ENCODE results near the gene THRSP.

THRSP gene

DNA sequence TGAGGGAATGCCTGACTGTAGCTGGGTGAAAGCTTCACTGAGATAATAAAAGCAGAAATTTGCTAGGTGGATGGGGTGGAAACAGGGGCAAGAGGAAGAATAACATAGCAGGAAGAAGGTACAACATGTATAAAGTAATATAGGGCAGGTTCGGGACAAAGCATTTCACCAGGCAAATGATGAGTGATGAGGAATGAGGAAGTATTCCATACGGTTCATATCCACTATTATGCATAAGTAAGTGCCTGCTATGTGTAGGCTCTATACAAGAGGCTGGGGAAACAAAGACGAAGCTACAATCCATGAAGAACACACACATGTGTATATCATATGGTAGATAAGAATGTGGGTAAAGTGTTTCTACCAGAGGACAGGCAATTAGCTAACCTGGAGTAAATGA, 8.1 kb downstream of the THRSP start:
- H3K23ac ChIP-seq (ENCODE audit: low read length in 2 of 2): no peak overlapping the region
- H3K36me3 ChIP-seq (ENCODE audit: control insufficient read depth in 1 of 2, insufficient read depth in 2 of 2, low read depth in 1 of 2, low read length in 2 of 2): peaks cover 20 to 50% of the 10 kb centered on the region in 2 experiments
- H3K27me3 ChIP-seq (ENCODE audit: control insufficient read depth in 1 of 2, insufficient read depth in 1 of 2, low read length in 2 of 2): no peaks in the 10 kb centered on the region
- no peak overlapping the region for H2AFZ ChIP-seq (ENCODE audit: low read depth, low read length)
- no peak for DNase-seq
- no peak overlapping the region for H3K18ac ChIP-seq (ENCODE audit: low read depth in 1 of 2, low read length in 2 of 2)
- no peak overlapping the region for H3K9ac ChIP-seq (ENCODE audit: low read length)
- no peak overlapping the region for H3K27ac ChIP-seq (ENCODE audit: low read length, poor library complexity, severe bottlenecking)
- peaks cover 1% of the 10 kb centered on the region for H3K4me1 ChIP-seq (ENCODE audit: control insufficient read depth, insufficient read depth, low read depth, low read length)
- H4K91ac ChIP-seq (ENCODE audit: low read length): no peak overlapping the region
- no peak overlapping the region for H3K14ac ChIP-seq (ENCODE audit: low read length in 2 of 2)
- H2BK5ac ChIP-seq (ENCODE audit: low read depth, low read length, poor library complexity, severe bottlenecking): no peak overlapping the region
- peaks cover 8% of the 10 kb centered on the region for H3K79me1 ChIP-seq (replicated peaks; ENCODE audit: low read length, poor library complexity, severe bottlenecking)
- H3K4ac ChIP-seq (ENCODE audit: low read depth in 1 of 2, low read length in 2 of 2): no peak overlapping the region
- H2BK15ac ChIP-seq (ENCODE audit: low read depth, poor library complexity, severe bottlenecking): no peak overlapping the region
- no peaks in the 10 kb centered on the region for H3K9me3 ChIP-seq (ENCODE audit: control insufficient read depth, low read length)
- no peak overlapping the region for H4K8ac ChIP-seq (ENCODE audit: low read length)
- H2AK5ac ChIP-seq (ENCODE audit: low read length, severe bottlenecking): no peak overlapping the region
- 88% methylated on average over 2 of the region's 3 CpGs for WGBS
- no peak overlapping the region for H2BK12ac ChIP-seq (ENCODE audit: low read length in 2 of 2)
- H2BK120ac ChIP-seq (ENCODE audit: low read depth, low read length): no peak overlapping the region
- H3K4me2 ChIP-seq (ENCODE audit: low read length, poor library complexity, severe bottlenecking): no peak overlapping the region
- no peak overlapping the region for H3K4me3 ChIP-seq (ENCODE audit: insufficient read depth in 1 of 2, low read depth in 1 of 2, low read length in 2 of 2)

DNA sequence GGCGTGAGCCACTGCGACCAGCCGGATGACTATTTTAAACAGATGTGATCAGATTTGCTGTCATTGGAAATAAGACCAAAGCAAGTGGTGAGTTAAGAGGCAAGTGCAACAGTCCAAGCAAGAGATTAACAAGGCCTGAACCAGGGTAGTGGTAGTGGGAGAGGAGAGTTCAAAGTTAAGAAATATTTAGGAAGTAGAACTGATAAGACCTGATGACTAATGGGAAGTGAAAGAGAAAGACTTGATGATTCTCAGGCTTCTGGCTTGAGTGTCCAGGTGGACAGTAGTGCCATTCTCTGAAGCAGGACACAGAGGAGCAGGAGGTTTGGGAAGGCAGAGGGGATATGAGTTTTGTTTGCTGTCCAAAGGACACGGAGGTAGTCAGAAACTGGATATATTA, 8.8 kb downstream of the THRSP start:
- Histone ChIP-seq H2AK5ac (ENCODE audit: low read length, severe bottlenecking) (no peak overlapping the region), H2BK5ac (ENCODE audit: low read depth, low read length, poor library complexity, severe bottlenecking) (no peak overlapping the region), H3K27ac (ENCODE audit: low read length, poor library complexity, severe bottlenecking) (no peak overlapping the region), H3K27me3 (ENCODE audit: control insufficient read depth in 1 of 2, insufficient read depth in 1 of 2, low read length in 2 of 2) (no peaks in the 10 kb centered on the region), H3K4me3 (ENCODE audit: insufficient read depth in 1 of 2, low read depth in 1 of 2, low read length in 2 of 2) (no peak overlapping the region), H3K4me1 (ENCODE audit: control insufficient read depth, insufficient read depth, low read depth, low read length) (peaks cover 2% of the 10 kb centered on the region), H3K9me3 (ENCODE audit: control insufficient read depth, low read length) (no peaks in the 10 kb centered on the region), H3K23ac (ENCODE audit: low read length in 2 of 2) (no peak overlapping the region), H4K8ac (ENCODE audit: low read length) (no peak overlapping the region), H3K9ac (ENCODE audit: low read length) (no peak overlapping the region), H2BK12ac (ENCODE audit: low read length in 2 of 2) (no peak overlapping the region), H2AFZ (ENCODE audit: low read depth, low read length) (no peak overlapping the region), H3K4ac (ENCODE audit: low read depth in 1 of 2, low read length in 2 of 2) (no peak overlapping the region), H4K91ac (ENCODE audit: low read length) (no peak overlapping the region), H3K18ac (ENCODE audit: low read depth in 1 of 2, low read length in 2 of 2) (no peak overlapping the region), H3K79me1 (replicated peaks; ENCODE audit: low read length, poor library complexity, severe bottlenecking) (peaks cover 8% of the 10 kb centered on the region), H2BK15ac (ENCODE audit: low read depth, poor library complexity, severe bottlenecking) (no peak overlapping the region), H3K4me2 (ENCODE audit: low read length, poor library complexity, severe bottlenecking) (no peak overlapping the region), H3K36me3 (ENCODE audit: control insufficient read depth in 1 of 2, insufficient read depth in 2 of 2, low read depth in 1 of 2, low read length in 2 of 2) (peaks cover 20 to 50% of the 10 kb centered on the region in 2 experiments), H2BK120ac (ENCODE audit: low read depth, low read length) (no peak overlapping the region), H3K14ac (ENCODE audit: low read length in 2 of 2) (no peak overlapping the region)
- DNase-seq: no peak
- 98% methylated on average over 4 of the region's 4 CpGs for WGBS

DNA sequence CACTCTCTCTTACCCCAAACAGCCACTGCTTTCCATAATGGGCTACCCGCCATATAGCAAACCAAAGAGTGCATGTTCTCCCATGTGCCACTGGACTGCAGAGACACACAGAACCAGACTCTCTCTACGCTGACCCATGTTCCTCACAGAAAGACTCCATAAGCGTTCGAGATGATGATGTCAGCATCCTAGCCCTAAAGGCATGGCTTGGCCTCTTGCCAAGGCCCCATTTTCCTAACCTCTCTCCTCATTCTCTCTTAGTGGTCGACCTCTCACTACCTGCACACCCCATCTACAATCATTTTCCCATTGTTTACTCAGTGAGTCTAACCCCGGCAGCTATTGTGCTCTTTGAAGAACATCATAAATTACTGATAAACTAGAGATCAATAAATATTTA, 11.1 kb downstream of the THRSP start:
- Histone ChIP-seq H3K14ac (ENCODE audit: low read length in 2 of 2) (no peak overlapping the region), H2BK120ac (ENCODE audit: low read depth, low read length) (no peak overlapping the region), H4K91ac (ENCODE audit: low read length) (no peak overlapping the region), H3K4ac (ENCODE audit: low read depth in 1 of 2, low read length in 2 of 2) (no peak overlapping the region), H2BK15ac (ENCODE audit: low read depth, poor library complexity, severe bottlenecking) (no peak overlapping the region), H3K36me3 (ENCODE audit: control insufficient read depth in 1 of 2, insufficient read depth in 2 of 2, low read depth in 1 of 2, low read length in 2 of 2) (peaks cover 14 to 30% of the 10 kb centered on the region in 2 experiments), H2BK12ac (ENCODE audit: low read length in 2 of 2) (no peak overlapping the region), H3K27ac (ENCODE audit: low read length, poor library complexity, severe bottlenecking) (no peak overlapping the region), H3K27me3 (ENCODE audit: control insufficient read depth in 1 of 2, insufficient read depth in 1 of 2, low read length in 2 of 2) (no peaks in the 10 kb centered on the region), H2BK5ac (ENCODE audit: low read depth, low read length, poor library complexity, severe bottlenecking) (no peak overlapping the region), H3K4me3 (ENCODE audit: insufficient read depth in 1 of 2, low read depth in 1 of 2, low read length in 2 of 2) (no peak overlapping the region), H3K9me3 (ENCODE audit: control insufficient read depth, low read length) (no peaks in the 10 kb centered on the region), H3K23ac (ENCODE audit: low read length in 2 of 2) (no peak overlapping the region), H3K79me1 (replicated peaks; ENCODE audit: low read length, poor library complexity, severe bottlenecking) (peaks cover 8% of the 10 kb centered on the region), H3K4me2 (ENCODE audit: low read length, poor library complexity, severe bottlenecking) (no peak overlapping the region), H3K4me1 (ENCODE audit: control insufficient read depth, insufficient read depth, low read depth, low read length) (peaks cover 10% of the 10 kb centered on the region), H2AFZ (ENCODE audit: low read depth, low read length) (no peak overlapping the region), H4K8ac (ENCODE audit: low read length) (no peak overlapping the region), H2AK5ac (ENCODE audit: low read length, severe bottlenecking) (no peak overlapping the region), H3K18ac (ENCODE audit: low read depth in 1 of 2, low read length in 2 of 2) (no peak overlapping the region), H3K9ac (ENCODE audit: low read length) (no peak overlapping the region)
- no peak for DNase-seq
- WGBS: 95% methylated on average over 5 of the region's 6 CpGs

DNA sequence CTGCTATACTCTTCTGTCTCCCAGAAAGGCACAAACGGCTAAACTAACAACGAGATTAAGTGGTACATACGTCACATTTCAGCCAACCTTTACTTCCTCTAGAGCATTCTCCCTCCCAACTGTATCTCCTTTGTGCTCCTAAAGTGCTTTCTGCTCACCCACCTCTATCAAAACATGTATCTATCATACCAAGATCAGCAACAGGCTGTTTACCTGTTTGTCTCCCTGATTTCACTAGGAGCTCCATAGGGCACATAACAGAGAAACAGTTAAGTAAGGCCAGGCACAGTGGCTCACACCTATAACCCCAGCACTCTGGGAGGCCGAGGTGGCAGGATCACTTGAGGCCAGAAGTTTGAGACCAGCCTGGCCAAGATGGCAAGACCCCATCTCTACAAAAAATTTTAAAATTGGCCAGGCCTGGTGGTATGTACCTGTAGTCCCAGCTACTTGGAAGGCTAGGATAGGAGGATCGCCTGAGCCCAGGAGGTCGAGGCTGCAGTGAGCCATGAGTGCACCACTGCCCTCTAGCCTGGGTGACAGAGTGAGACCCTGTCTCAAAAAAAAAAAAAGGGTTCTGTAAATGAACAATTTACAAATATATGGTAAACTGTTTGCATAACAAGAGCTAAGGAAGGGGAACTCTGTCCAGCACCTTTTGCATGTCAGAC, 13.2 kb downstream of the THRSP start:
- H4K8ac ChIP-seq (ENCODE audit: low read length): no peak overlapping the region
- WGBS: 96% methylated on average over 6 of the region's 6 CpGs
- H2AK5ac ChIP-seq (ENCODE audit: low read length, severe bottlenecking): no peak overlapping the region
- H3K9me3 ChIP-seq (ENCODE audit: control insufficient read depth, low read length): no peaks in the 10 kb centered on the region
- no peak overlapping the region for H3K4ac ChIP-seq (ENCODE audit: low read depth in 1 of 2, low read length in 2 of 2)
- no peak overlapping the region for H2BK120ac ChIP-seq (ENCODE audit: low read depth, low read length)
- H2AFZ ChIP-seq (ENCODE audit: low read depth, low read length): no peak overlapping the region
- H3K27me3 ChIP-seq (ENCODE audit: control insufficient read depth in 1 of 2, insufficient read depth in 1 of 2, low read length in 2 of 2): no peaks in the 10 kb centered on the region
- H3K9ac ChIP-seq (ENCODE audit: low read length): no peak overlapping the region
- no peak overlapping the region for H2BK12ac ChIP-seq (ENCODE audit: low read length in 2 of 2)
- H3K4me3 ChIP-seq (ENCODE audit: insufficient read depth in 1 of 2, low read depth in 1 of 2, low read length in 2 of 2): no peak overlapping the region
- H4K91ac ChIP-seq (ENCODE audit: low read length): no peak overlapping the region
- no peak overlapping the region for H3K14ac ChIP-seq (ENCODE audit: low read length in 2 of 2)
- peaks cover 12% of the 10 kb centered on the region for H3K4me1 ChIP-seq (ENCODE audit: control insufficient read depth, insufficient read depth, low read depth, low read length)
- H2BK5ac ChIP-seq (ENCODE audit: low read depth, low read length, poor library complexity, severe bottlenecking): no peak overlapping the region
- H3K23ac ChIP-seq (ENCODE audit: low read length in 2 of 2): no peak overlapping the region
- no peak overlapping the region for H3K4me2 ChIP-seq (ENCODE audit: low read length, poor library complexity, severe bottlenecking)
- no peak overlapping the region for H2BK15ac ChIP-seq (ENCODE audit: low read depth, poor library complexity, severe bottlenecking)
- no peak overlapping the region for H3K27ac ChIP-seq (ENCODE audit: low read length, poor library complexity, severe bottlenecking)
- DNase-seq: no peak
- peaks cover 8 to 10% of the 10 kb centered on the region in 2 experiments for H3K36me3 ChIP-seq (ENCODE audit: control insufficient read depth in 1 of 2, insufficient read depth in 2 of 2, low read depth in 1 of 2, low read length in 2 of 2)
- no peak overlapping the region for H3K18ac ChIP-seq (ENCODE audit: low read depth in 1 of 2, low read length in 2 of 2)
- peaks cover 6% of the 10 kb centered on the region for H3K79me1 ChIP-seq (replicated peaks; ENCODE audit: low read length, poor library complexity, severe bottlenecking)

Data from mesenchymal stem cell (in vitro differentiated cells and primary cell).